WI38 (cell line): Measurements from ENCODE around the gene GNS.
"Not testable (repeated sequence)": the region's sequence is repeated elsewhere in the genome, so short reads cannot be mapped to it uniquely, and the experiment has no call there.

Source experiments
- H3K4me3 ChIP-seq: 2 replicates; pipeline ENCODE4 v1.5.1; 2011; ENCODE audit warnings: low read depth, mild to moderate bottlenecking, control low read depth, low read length
- TF ChIP-seq, protein P1 (sequence below): IDR thresholded peaks from 2 replicates; pipeline ENCODE4 v1.5.1; 2012; ENCODE audit warnings: low read depth, mild to moderate bottlenecking, control low read depth, low read length

GNS gene

GRCh38 chr12:64691227-64691794 lies 67.9 kb downstream of the GNS start:
- no peak overlapping the region for H3K4me3 ChIP-seq
- TF ChIP-seq, protein P1, sequence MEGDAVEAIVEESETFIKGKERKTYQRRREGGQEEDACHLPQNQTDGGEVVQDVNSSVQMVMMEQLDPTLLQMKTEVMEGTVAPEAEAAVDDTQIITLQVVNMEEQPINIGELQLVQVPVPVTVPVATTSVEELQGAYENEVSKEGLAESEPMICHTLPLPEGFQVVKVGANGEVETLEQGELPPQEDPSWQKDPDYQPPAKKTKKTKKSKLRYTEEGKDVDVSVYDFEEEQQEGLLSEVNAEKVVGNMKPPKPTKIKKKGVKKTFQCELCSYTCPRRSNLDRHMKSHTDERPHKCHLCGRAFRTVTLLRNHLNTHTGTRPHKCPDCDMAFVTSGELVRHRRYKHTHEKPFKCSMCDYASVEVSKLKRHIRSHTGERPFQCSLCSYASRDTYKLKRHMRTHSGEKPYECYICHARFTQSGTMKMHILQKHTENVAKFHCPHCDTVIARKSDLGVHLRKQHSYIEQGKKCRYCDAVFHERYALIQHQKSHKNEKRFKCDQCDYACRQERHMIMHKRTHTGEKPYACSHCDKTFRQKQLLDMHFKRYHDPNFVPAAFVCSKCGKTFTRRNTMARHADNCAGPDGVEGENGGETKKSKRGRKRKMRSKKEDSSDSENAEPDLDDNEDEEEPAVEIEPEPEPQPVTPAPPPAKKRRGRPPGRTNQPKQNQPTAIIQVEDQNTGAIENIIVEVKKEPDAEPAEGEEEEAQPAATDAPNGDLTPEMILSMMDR = no peak

DNA sequence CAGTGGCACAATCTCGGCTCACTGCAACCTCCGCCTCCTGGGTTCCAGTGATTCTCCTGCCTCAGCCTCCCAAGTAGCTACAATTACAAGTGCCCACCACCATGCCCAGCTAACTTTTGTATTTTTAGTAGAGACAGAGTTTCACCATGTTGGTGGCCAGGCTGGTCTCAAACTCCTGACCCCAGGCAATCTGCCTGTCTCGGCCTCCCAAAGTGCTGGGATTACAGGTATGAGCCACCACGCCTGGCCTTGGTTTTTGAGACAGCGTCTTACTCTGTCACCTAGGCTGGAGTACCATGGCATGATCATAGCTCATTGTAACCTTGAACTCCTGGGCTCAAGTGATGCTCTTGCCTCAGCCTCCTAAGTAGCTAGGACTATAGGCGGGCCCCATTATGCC lies 69.0 kb downstream of the GNS start:
- H3K4me3 ChIP-seq = not testable (repeated sequence)

DNA sequence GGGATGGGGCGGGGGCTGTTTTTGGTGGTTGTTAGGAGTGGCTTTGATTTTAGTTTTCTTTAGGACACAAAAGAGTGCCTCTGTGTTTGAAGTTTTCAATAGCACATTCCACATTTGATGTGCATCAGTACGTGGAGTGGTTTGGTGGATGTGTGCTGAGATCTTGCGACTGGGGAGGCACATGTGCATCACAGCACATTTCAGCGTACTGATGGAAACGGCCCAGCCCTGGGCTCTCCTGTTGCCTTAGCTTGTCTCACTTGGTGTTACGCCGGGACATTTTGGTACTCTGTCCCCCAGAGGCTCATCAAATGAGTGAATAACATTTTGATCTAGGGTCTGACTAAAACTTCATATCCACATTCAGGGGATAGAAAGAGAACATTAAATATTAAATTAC lies 70.5 kb downstream of the GNS start:
- no peak overlapping the region for H3K4me3 ChIP-seq
- TF ChIP-seq, protein P1 = no peak

DNA sequence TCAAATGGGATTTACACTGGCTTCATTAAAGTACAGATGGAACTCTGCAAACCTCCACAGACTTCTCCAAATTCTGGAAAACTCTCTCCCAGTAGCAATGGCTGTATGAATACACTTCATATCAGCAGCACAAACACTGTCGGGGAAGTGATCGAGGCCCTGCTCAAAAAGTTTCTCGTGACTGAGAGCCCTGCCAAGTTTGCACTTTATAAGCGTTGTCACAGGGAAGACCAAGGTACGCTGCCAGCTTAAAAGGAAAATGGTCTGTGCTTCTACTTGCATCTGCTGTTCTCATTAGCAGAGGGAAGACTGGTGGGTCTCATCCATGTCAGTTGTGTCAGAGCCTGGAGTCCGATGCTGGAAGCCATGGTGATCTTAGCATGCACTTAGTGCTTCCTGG lies 71.0 kb downstream of the GNS start:
- TF ChIP-seq, protein P1 = no peak
- H3K4me3 ChIP-seq = no peak overlapping the region

DNA sequence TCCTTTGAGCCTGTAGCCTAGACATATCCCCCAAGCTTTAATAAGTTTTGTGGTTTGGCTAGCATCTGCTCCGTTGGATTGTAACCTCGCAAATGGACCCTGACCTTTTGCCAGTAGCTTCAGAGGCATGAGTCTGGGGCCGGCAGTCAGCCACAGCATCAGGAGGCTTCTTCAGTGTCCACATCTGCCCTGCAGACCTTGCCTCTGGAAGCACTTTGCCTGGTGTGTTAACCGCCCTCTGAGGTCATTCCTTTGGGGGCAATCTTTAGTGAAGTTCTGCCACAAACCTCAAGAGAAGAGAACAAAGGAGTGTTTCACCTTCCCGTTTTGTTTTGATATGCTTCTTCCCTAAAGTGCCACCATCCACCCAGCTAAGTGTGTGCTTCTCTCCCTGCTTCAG lies 71.4 kb downstream of the GNS start:
- TF ChIP-seq, protein P1 = no peak
- no peak overlapping the region for H3K4me3 ChIP-seq

DNA sequence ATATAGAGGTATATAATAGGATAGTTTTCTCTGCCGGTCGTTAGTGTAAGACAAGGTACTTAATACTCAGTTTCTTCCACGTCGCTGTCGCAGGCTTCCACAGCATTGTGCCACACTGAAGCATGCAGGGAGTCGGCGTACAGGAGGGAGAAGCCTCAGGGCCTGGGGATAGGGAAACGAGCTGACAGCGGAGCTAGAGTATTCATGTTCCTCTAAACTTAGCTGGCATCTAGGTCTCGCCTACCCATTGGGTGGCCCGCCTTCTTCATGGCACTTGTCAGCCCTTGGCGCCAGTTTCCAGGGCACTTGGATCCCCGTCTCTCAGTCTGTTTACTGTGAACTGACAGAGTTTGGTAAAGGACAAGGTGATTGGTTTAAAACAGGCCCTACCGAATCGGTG lies 73.6 kb downstream of the GNS start:
- H3K4me3 ChIP-seq = no peak overlapping the region
- TF ChIP-seq, protein P1 = no peak

GRCh38 chr12:64685050-64685449 lies 74.2 kb downstream of the GNS start:
- H3K4me3 ChIP-seq = no peak overlapping the region
- TF ChIP-seq, protein P1 = no peak
